Measurements from ENCODE around the gene ANXA6. TPM values are rescaled to one million over a fixed set of nuclear protein-coding genes. Genes with fewer than 3 reads are reported as not detected.

The ANXA6 gene
- total and polyA plus RNA-seq, 2 experiments from 2014 or later, result 122 to 152 TPM

- DNase-seq (ENCODE audit: low spot score), result no peak
- TF ChIP-seq EZH2 (IDR thresholded peaks at IDR 0.05; ENCODE audit: borderline replicate concordance) (no peak), CTCF (IDR thresholded peaks at IDR 0.05; ENCODE audit: poor library complexity) (no peak), EZH2phosphoT487 (IDR thresholded peaks at IDR 0.05; ENCODE audit: low read depth, severe bottlenecking, unreplicated experiment) (no peak)
- no peak overlapping the region for H3K4me2 ChIP-seq
- no peak overlapping the region for H3K4me3 ChIP-seq
- 82% methylated on average over 12 of the region's 12 CpGs for WGBS (ENCODE audit: low lambda C conversion rate, missing lambda C conversion rate)
- H3K9me2 ChIP-seq (replicated peaks; ENCODE audit: insufficient read depth), result no peaks in the 10 kb centered on the region
- no peaks in the 10 kb centered on the region for H3K36me3 ChIP-seq (replicated peaks; ENCODE audit: insufficient read depth, low read depth)
- peaks cover 98% of the 10 kb centered on the region for H3K79me2 ChIP-seq
- no peaks in the 10 kb centered on the region for H3K27me3 ChIP-seq
- no peak overlapping the region for H2AFZ ChIP-seq
- H3K9me3 ChIP-seq (ENCODE audit: low read depth), result no peaks in the 10 kb centered on the region
- H3K4me1 ChIP-seq (ENCODE audit: insufficient read depth), result peaks cover 6% of the 10 kb centered on the region
- H3K27ac ChIP-seq, result no peak overlapping the region
- H4K20me1 ChIP-seq (ENCODE audit: insufficient read depth, poor library complexity, severe bottlenecking), result peaks cover 56% of the 10 kb centered on the region
Observed at GRCh38 chr5:151068433-151069197, 89.0 kb downstream of the ANXA6 start.

- no peak for TF ChIP-seq EZH2phosphoT487 (IDR thresholded peaks at IDR 0.05; ENCODE audit: low read depth, severe bottlenecking, unreplicated experiment)
- TF ChIP-seq CTCF (IDR thresholded peaks at IDR 0.05; ENCODE audit: poor library complexity), result no peak
- TF ChIP-seq EZH2 (IDR thresholded peaks at IDR 0.05; ENCODE audit: borderline replicate concordance), result no peak
- Histone ChIP-seq H2AFZ (no peak overlapping the region), H3K9me2 (replicated peaks; ENCODE audit: insufficient read depth) (no peaks in the 10 kb centered on the region), H3K9me3 (ENCODE audit: low read depth) (no peaks in the 10 kb centered on the region), H3K36me3 (replicated peaks; ENCODE audit: insufficient read depth, low read depth) (no peaks in the 10 kb centered on the region), H4K20me1 (ENCODE audit: insufficient read depth, poor library complexity, severe bottlenecking) (peaks cover 55% of the 10 kb centered on the region), H3K4me1 (ENCODE audit: insufficient read depth) (peaks cover 13% of the 10 kb centered on the region), H3K27me3 (no peaks in the 10 kb centered on the region), H3K4me2 (no peak overlapping the region), H3K79me2 (peaks cover 92% of the 10 kb centered on the region), H3K27ac (no peak overlapping the region), H3K4me3 (no peak overlapping the region)
- 97% methylated on average over 14 of the region's 14 CpGs for WGBS (ENCODE audit: low lambda C conversion rate, missing lambda C conversion rate)
- DNase-seq (ENCODE audit: low spot score), result no peak
Observed at GRCh38 chr5:151067632-151068432, 89.7 kb downstream of the ANXA6 start.

GRCh38 chr5:151066920-151067319 lies 90.7 kb downstream of the ANXA6 start:
- Histone ChIP-seq H3K79me2 (peaks cover 89% of the 10 kb centered on the region), H2AFZ (no peak overlapping the region)

More at GRCh38 chr5:151066920-151067319, 90.7 kb downstream of the ANXA6 start:
- Histone ChIP-seq H3K27me3 (no peaks in the 10 kb centered on the region), H3K4me1 (ENCODE audit: insufficient read depth) (peaks cover 13% of the 10 kb centered on the region), H3K27ac (no peak overlapping the region), H3K9me3 (ENCODE audit: low read depth) (no peaks in the 10 kb centered on the region), H3K4me2 (no peak overlapping the region), H3K9me2 (replicated peaks; ENCODE audit: insufficient read depth) (no peaks in the 10 kb centered on the region), H3K36me3 (replicated peaks; ENCODE audit: insufficient read depth, low read depth) (no peaks in the 10 kb centered on the region), H4K20me1 (ENCODE audit: insufficient read depth, poor library complexity, severe bottlenecking) (peaks cover 49% of the 10 kb centered on the region), H3K4me3 (no peak overlapping the region)
- WGBS (ENCODE audit: low lambda C conversion rate, missing lambda C conversion rate), result 90% methylated on average over 6 of the region's 6 CpGs
- DNase-seq (ENCODE audit: low spot score), result no peak
- TF ChIP-seq EZH2 (IDR thresholded peaks at IDR 0.05; ENCODE audit: borderline replicate concordance), result no peak
- TF ChIP-seq CTCF (IDR thresholded peaks at IDR 0.05; ENCODE audit: poor library complexity), result no peak
- no peak for TF ChIP-seq EZH2phosphoT487 (IDR thresholded peaks at IDR 0.05; ENCODE audit: low read depth, severe bottlenecking, unreplicated experiment)
